Progenitor cell of endocrine pancreas (in vitro differentiated cells): ENCODE data around the gene ELF4. TPM values are rescaled to one million over a fixed set of nuclear protein-coding genes. Genes with fewer than 3 reads are reported as not detected.

Experiments used
- DNase-seq: peaks from one replicate; pipeline ENCODE4 v3.0.0; 2021; ENCODE audit warnings: low spot score; ENCODE audit not compliant: unreplicated experiment
- H3K27ac Mint-ChIP-seq: 2 replicates; pipeline ENCODE4 v1.8.0; 2021; ENCODE audit warnings: mild to moderate bottlenecking, moderate library complexity, mixed read lengths
- H3K27me3 Mint-ChIP-seq: 2 replicates; pipeline ENCODE4 v1.8.0; 2021; ENCODE audit warnings: mixed read lengths
- H3K36me3 Mint-ChIP-seq: 2 replicates; pipeline ENCODE4 v1.8.0; 2022; ENCODE audit warnings: mixed read lengths; ENCODE audit not compliant: insufficient read depth
- H3K4me1 Mint-ChIP-seq: 2 replicates; pipeline ENCODE4 v1.8.0; 2021; ENCODE audit warnings: low read depth, mixed read lengths
- H3K4me3 Mint-ChIP-seq: 2 replicates; pipeline ENCODE4 v1.8.0; 2021; ENCODE audit warnings: low read depth, mild to moderate bottlenecking, moderate library complexity, mixed read lengths
- H3K9me3 Mint-ChIP-seq: 2 replicates; pipeline ENCODE4 v1.8.0; 2021; ENCODE audit warnings: low read depth, mixed read lengths
- total RNA-seq: library from RNA; stranded (reverse); gene quantifications from 2 replicates; pipeline ENCODE4 v1.2.1, GENCODE V29; 2021
- TF ChIP-seq, protein P1 (sequence below): fragments of 200-600 bp; sonication (generic); IDR thresholded peaks from one replicate; pipeline ENCODE4 v1.5.0; 2021; ENCODE audit warnings: antibody characterized with exemption, mild to moderate bottlenecking; ENCODE audit not compliant: unreplicated experiment

Gene ELF4
- total RNA-seq, 1 donor from 2014 or later: 4.8 TPM

DNA sequence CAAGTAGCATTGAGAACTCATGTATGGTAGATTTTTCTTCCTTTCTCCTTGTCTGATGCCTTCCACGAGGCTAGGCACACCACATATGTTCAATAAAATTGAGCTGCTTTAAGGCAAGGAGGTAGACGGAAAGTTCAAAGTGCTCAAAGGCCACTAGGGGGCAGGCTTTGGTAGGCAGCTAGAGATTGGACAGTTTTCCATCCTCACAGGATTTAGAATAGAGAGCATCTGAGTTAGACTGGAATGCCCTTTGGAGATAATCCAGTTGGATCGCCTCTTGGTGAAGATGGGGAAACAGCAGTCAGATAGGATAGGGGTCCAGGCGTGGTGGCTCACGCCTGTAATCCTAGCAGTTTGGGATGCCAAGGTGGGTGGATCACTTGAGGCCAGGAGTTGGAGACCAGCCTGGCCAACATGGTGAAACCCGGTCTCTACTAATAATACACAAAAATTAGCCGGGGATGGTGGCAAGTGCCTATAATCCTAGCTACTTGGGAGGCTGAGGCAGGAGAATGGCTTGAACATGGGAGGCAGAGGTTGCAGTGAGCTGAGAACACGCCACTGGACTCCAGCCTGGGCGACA lies 30.4 kb downstream of the ELF4 start:
- peaks cover 16% of the 10 kb centered on the region for H3K9me3 Mint-ChIP-seq
- no peaks in the 10 kb centered on the region for H3K27me3 Mint-ChIP-seq
- no peak overlapping the region for H3K4me3 Mint-ChIP-seq
- H3K36me3 Mint-ChIP-seq: peaks cover 3% of the 10 kb centered on the region
- no peak overlapping the region for H3K27ac Mint-ChIP-seq
- TF ChIP-seq, protein P1, sequence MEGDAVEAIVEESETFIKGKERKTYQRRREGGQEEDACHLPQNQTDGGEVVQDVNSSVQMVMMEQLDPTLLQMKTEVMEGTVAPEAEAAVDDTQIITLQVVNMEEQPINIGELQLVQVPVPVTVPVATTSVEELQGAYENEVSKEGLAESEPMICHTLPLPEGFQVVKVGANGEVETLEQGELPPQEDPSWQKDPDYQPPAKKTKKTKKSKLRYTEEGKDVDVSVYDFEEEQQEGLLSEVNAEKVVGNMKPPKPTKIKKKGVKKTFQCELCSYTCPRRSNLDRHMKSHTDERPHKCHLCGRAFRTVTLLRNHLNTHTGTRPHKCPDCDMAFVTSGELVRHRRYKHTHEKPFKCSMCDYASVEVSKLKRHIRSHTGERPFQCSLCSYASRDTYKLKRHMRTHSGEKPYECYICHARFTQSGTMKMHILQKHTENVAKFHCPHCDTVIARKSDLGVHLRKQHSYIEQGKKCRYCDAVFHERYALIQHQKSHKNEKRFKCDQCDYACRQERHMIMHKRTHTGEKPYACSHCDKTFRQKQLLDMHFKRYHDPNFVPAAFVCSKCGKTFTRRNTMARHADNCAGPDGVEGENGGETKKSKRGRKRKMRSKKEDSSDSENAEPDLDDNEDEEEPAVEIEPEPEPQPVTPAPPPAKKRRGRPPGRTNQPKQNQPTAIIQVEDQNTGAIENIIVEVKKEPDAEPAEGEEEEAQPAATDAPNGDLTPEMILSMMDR: peak; percentile 66
- peaks cover 2% of the 10 kb centered on the region for H3K4me1 Mint-ChIP-seq
- no peak for DNase-seq

DNA sequence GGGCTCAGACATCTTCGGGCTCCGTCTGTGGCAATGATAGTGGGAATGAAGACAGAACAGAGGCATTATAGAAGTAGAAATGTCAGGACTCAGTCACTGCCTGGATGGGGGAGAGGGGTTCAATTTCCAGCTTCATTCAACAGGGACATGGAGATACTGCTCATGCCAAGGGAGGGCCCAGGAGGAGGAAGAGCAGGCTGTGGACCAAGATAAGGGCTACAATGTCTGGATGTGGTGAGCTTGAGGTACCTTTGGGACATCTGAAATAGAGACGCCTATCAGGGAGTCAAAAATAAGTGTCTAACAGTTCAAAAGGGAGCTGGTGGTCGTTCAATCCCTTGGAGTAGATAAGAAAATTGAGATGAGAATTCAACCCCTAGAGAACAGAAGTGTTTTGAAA lies 34.5 kb downstream of the ELF4 start:
- Mint-ChIP-seq H3K4me1 (peaks cover 7% of the 10 kb centered on the region), H3K9me3 (peaks cover 14% of the 10 kb centered on the region), H3K27ac (no peak overlapping the region), H3K36me3 (peaks cover 5% of the 10 kb centered on the region), H3K4me3 (no peak overlapping the region), H3K27me3 (no peaks in the 10 kb centered on the region)
- TF ChIP-seq, protein P1: no peak
- DNase-seq: no peak

DNA sequence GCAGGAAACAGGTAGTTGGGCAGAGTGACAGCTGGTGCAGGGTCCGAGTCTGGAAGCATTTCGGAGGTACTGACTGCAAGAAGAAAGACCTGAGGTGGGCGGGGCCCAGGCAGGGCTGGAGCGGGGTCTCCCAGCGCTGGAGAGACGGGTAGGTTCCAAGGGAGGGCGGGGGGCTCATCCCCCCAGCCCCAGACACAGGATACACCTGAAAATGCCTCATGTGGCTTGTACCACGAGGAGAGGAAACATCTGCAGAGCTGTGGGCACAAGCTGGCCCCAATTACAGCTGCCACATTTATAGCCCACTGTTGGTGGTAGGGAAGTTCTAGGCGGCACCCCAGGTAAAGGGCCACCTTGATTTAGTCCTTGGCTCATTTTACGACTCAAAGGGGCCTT lies 38.0 kb downstream of the ELF4 start:
- H3K4me3 Mint-ChIP-seq: peak overlapping the region; percentile 42
- H3K9me3 Mint-ChIP-seq: peaks cover 10% of the 10 kb centered on the region

DNA sequence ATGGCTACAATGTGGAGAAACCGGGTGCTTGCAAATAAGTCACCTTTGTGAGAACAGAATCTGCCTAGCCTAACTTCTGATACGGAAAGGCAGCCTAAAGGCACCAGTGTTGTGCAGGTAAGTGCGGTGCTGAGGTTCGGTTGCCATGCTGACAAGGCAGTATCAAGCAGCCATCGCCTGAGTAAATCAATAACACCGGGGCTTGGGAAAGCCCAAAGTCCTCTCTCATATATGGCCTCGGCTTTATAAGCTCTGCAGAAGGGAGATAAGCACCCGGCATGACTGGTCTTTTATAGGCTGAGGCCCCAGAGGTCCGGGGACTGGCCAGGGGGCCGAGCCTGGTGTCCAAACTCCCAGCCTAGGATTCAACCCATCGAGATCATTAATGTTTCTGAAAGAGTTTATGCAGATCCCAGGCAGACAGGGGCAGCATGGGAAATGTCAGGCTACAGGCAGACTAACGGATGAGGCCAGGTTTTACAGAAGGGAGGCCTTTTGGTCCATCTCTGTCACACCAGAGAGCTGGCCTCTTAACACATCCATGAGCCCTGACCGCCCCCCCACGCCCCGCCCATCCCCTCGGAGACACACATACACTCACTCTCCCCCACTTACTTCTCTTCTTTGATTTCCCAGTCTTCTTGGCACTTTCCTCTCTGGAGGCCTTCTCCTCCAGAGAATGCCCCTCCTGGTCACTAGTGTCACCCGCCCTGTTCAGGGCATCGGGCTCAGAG lies 38.5 kb downstream of the ELF4 start:
- Mint-ChIP-seq H3K4me1 (peaks cover 7% of the 10 kb centered on the region), H3K4me3 (peak overlapping the region; percentile 42), H3K27me3 (no peaks in the 10 kb centered on the region), H3K36me3 (peaks cover 3% of the 10 kb centered on the region), H3K9me3 (peaks cover 10% of the 10 kb centered on the region), H3K27ac (peak overlapping the region; percentile 88)
- DNase-seq: no peak
- TF ChIP-seq, protein P1: no peak

More for the DNA sequence above, 38.0 kb downstream of the ELF4 start:
- peaks cover 2% of the 10 kb centered on the region for H3K36me3 Mint-ChIP-seq
- no peaks in the 10 kb centered on the region for H3K27me3 Mint-ChIP-seq
- DNase-seq: no peak
- TF ChIP-seq, protein P1: no peak
- H3K4me1 Mint-ChIP-seq: peaks cover 7% of the 10 kb centered on the region
- no peak overlapping the region for H3K27ac Mint-ChIP-seq

DNA sequence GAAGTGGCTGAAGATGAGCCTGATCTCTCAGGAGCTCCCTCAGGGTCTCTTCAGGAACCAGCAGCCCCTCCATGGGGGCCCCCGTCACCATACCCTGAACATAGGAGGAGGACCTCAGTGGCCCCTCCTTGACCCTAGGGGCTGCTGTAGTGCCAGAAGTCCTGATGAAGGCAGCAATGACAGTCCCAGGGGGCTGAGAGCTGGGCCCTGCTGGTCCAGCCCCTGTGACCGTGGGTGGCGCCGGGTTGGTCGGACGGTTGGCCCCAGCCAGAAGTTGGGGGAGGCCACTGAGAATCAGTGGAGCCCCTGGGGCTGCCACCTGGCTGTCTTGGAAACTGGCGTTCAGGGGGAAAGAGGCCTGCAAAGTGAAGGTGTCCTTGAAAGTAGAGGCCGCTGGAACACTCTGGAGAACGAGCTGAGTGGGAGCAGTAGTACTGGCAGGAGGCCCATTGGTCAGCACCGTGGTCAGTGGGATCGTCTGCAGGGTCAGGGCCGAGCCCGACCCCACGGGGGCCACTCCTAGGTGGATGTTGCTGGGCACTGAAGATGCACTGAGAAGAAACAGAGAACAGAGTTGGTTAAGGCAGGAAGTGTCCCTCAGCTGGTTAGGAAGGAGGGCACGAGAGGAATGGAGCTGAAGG lies 43.2 kb downstream of the ELF4 start:
- no peak for DNase-seq
- H3K9me3 Mint-ChIP-seq: peaks cover 7% of the 10 kb centered on the region
- TF ChIP-seq, protein P1: no peak
- peaks cover 5% of the 10 kb centered on the region for H3K4me1 Mint-ChIP-seq
- peaks cover 2% of the 10 kb centered on the region for H3K36me3 Mint-ChIP-seq
- H3K4me3 Mint-ChIP-seq: no peak overlapping the region
- H3K27ac Mint-ChIP-seq: no peak overlapping the region
- H3K27me3 Mint-ChIP-seq: no peaks in the 10 kb centered on the region
